GM13977 (cell line): Measurements from ENCODE around the gene LYRM4.

ENCODE experiments used
- DNase-seq: peaks from one replicate; pipeline ENCODE4 v3.0.0; 2012; ENCODE audit warnings: low spot score
- in situ Hi-C: fragments of 300-500 bp; cut with MboI; formaldehyde crosslinking; loops from one replicate; pipeline ENCODE4 v1.12.0; 2022; ENCODE audit warnings: low sequenced_read_pairs, low pct_unique_long_range_greater_than_20kb, mixed read lengths, inconsistent platforms; ENCODE audit not compliant: unreplicated experiment
- TF ChIP-seq, protein P1 (sequence below): IDR thresholded peaks from 2 replicates; pipeline ENCODE4 v1.5.1; 2012; ENCODE audit warnings: mild to moderate bottlenecking, control low read depth; ENCODE audit not compliant: insufficient read depth; ENCODE audit errors: extremely low read depth, missing control alignments

Gene LYRM4

DNA sequence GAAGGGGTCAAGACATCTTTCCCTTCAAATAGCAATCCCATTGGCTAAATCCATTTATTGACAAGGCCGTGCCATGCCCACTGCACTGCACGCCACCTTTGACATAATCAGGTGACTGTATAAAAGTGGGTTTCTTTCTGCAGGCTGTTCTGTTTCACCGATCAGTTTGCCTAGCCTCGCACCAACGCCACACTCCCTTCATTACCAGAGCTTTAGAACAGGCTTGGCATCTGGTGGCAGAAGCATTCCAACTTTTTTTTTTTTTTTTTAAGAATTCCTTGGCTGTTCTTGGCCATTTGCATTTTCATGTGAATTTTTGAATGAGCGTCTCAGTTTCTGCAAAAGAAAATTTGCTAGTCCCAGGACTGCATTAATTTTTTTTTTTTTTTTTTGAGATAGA is 97.5 kb downstream of the LYRM4 start:
- TF ChIP-seq, protein P1, sequence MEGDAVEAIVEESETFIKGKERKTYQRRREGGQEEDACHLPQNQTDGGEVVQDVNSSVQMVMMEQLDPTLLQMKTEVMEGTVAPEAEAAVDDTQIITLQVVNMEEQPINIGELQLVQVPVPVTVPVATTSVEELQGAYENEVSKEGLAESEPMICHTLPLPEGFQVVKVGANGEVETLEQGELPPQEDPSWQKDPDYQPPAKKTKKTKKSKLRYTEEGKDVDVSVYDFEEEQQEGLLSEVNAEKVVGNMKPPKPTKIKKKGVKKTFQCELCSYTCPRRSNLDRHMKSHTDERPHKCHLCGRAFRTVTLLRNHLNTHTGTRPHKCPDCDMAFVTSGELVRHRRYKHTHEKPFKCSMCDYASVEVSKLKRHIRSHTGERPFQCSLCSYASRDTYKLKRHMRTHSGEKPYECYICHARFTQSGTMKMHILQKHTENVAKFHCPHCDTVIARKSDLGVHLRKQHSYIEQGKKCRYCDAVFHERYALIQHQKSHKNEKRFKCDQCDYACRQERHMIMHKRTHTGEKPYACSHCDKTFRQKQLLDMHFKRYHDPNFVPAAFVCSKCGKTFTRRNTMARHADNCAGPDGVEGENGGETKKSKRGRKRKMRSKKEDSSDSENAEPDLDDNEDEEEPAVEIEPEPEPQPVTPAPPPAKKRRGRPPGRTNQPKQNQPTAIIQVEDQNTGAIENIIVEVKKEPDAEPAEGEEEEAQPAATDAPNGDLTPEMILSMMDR = no peak
- no peak for DNase-seq
- in situ Hi-C loops = no loop called here

DNA sequence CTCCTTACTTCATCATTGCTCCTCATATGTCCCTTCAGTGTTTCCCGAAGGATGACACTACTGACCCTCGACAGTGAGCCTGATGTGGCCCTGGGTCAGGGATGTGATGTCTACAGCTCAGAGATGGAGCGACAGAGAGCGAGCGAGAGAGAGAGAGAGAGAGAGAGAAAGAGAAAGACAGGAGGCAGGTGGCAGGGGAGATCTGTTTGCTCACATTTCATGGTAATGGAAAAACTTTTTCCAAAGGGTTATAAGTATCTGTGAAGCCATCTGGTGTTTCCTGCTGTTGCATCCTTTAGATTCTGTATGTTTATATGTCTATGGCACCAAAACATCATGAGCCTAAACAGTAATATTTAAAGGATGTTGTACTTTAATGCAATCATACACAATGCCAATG is 98.4 kb downstream of the LYRM4 start:
- in situ Hi-C loops = no loop called here
- DNase-seq = no peak
- TF ChIP-seq, protein P1 = no peak

DNA sequence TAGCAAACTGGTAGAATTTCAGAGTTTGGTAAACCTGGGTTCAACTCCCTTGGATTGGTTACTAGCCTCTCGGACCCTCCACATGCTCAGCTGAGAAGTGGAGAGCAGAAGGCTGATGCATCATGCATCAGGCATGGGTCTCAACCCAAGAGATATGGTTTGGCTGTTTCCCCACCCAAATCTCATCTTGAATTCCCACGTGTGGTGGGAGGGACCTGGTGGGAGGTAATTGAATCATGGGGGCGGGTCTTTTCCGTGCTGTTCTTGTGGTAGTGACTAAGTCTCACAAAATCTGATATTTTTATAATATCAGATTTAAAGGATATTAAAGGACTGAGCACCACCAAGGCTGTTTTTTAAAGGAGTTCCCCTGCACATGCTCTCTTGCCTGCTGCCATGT is 100.5 kb downstream of the LYRM4 start:
- TF ChIP-seq, protein P1 = no peak
- no peak for DNase-seq
- in situ Hi-C loops = no loop called here

DNA sequence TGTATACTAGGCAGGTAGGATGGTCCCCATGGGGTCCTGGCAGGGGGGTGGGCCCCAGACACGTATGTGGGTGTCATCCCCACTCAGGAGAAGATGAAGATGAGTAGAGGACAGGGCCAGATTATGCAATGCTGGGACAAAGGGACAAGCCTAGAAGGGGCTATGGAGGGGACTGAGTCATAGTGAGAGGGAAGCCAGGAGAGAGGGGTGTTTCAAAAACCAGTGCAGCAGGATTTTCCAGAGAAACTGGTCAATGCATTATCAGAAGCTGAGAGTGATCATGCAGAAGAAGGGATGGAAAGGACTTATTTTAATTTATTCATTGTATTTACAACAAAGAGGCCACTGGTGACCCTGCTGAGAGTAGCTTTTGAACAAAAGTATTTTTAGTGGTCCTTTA is 101.6 kb downstream of the LYRM4 start:
- no peak for DNase-seq
- TF ChIP-seq, protein P1 = no peak
- in situ Hi-C loops = no loop called here

DNA sequence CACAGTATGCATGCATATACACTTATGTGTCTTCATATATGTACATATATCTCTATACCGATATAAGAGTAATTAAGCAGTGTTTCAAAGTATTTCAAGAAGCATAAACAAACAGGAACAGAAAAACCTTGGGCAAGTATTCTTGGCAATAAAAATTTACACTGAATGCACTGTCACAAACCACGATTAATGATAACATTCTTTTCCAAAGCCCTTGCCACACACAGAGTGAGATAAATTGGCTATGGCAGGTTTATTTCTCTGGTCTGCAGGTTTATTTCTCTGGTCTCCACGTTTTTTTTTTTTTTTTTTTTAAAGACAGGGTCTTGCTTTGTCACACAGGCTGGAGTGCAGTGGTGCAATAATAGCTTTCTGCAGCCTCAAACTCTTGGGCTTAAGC is 102.6 kb downstream of the LYRM4 start:
- in situ Hi-C loops = no loop called here
- DNase-seq = no peak
- TF ChIP-seq, protein P1 = no peak

DNA sequence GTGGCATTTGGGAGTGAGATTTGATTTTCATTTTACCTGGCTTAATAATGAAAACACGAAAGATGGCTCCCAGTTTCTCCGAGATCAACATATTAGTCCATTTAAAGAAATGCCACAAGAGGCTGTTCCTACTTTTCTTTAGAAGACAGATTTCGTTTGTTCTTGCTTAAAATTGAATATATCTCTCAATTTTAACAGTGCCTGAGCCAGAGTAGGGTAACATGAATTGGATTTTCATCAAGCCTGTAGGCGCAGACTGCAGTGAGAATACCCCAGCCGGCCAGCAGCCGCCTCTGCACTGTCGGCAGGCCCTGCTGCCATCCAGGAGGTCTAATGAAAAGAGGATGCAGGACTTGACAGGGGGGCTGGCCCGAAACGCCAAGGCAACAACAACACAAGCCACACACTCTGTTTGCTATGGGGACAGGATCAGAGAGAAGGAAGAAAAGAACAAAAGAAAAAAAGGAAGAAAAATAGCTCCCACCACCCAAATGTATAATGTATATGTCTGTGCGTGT is 103.1 kb downstream of the LYRM4 start:
- TF ChIP-seq, protein P1 = no peak
- no peak for DNase-seq
- in situ Hi-C loops = no loop called here

DNA sequence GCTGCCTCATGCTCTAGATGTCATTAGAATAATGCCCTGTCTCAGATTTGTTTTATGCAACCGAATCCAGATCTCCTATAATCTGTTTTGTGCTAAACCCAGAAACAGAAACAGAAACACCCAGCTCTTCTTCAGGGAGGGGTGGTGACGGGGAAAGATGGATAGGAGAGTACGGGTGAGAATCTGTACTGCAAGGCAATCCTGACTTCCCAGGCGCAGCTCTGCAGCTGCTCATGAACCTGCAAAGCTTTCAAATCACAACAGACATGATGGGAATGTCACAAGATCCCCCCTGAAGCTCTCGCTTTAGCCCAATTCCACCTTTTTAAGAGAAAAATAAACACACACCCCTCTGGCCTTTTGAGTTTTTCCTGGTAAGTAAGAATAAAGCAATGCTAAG is 104.1 kb downstream of the LYRM4 start:
- TF ChIP-seq, protein P1 = no peak
- DNase-seq = no peak
- in situ Hi-C loops = no loop called here
